SH-SY5Y (cell line): Measurements from ENCODE around the gene PCNA.

Source experiments
- GATA2 ChIP-seq: IDR thresholded peaks from 2 replicates; pipeline ENCODE4 v1.6.1; 2011; ENCODE audit warnings: mild to moderate bottlenecking, low read depth, low read length
- GATA3 ChIP-seq: IDR thresholded peaks from 2 replicates; pipeline ENCODE4 v1.6.1; 2011; ENCODE audit warnings: low read depth, mild to moderate bottlenecking, low read length, moderate library complexity

DNA sequence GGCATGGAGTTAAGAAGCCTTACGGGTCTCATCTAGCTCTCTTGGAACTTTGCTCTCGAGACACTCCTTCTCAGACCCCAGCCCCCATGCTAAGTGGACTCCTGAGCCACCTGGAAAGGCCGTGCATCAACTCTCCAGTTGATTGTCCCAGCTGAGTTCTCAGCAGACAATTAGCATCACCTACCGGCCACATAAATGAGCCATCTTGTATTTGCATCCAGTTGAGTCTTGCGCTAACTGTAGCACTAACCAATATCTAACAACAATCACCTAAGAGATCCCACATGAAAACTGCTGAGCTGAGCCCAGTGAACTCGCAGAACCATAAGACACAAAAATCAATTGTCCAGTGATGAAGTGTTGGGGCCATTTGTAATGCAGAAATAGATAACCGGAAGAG is 49.7 kb downstream of the PCNA start:
- TF ChIP-seq GATA2 (no peak), GATA3 (no peak)
